Thyroid gland (tissue), 4 donors: Measurements from ENCODE around the gene TAF3. TPM values are rescaled to one million over a fixed set of nuclear protein-coding genes. Genes with fewer than 3 reads are reported as not detected.
A peak's percentile ranks its signal among the peaks of the same experiment; 100 is the strongest.
"Not testable (repeated sequence)": the region's sequence is repeated elsewhere in the genome, so short reads cannot be mapped to it uniquely, and the experiment has no call there.

Experiments used
- DNase-seq, 2 donors: peaks; one replicate each; pipeline ENCODE4 v3.0.0-alpha.2; 2019
- H3K27ac ChIP-seq, 3 donors: fragments of 200-600 bp; sonication (generic); 1 replicate in 2 of 3; 2 replicates in 1 of 3; pipeline ENCODE4 v1.5.1; 2016 to 2019; ENCODE audit warnings: mild to moderate bottlenecking in 1 of 3, moderate library complexity in 1 of 3
- H3K27me3 ChIP-seq: fragments of 200-600 bp; sonication (generic); one replicate; pipeline ENCODE4 v1.5.1; 2019
- H3K36me3 ChIP-seq, 2 donors: fragments of 200-600 bp; sonication (generic); one replicate each; pipeline ENCODE4 v1.5.1; 2016 to 2019
- H3K4me1 ChIP-seq, 2 donors: fragments of 200-600 bp; sonication (generic); one replicate each; pipeline ENCODE4 v1.5.1; 2017 to 2019
- H3K4me3 ChIP-seq, 3 donors: fragments of 200-600 bp; sonication (generic); replicated peaks in 1 of 3; 1 replicate in 2 of 3; 2 replicates in 1 of 3; pipeline ENCODE4 v1.5.1; 2016; ENCODE audit warnings: mild to moderate bottlenecking in 1 of 3
- H3K9me3 ChIP-seq: fragments of 200-600 bp; sonication (generic); one replicate; pipeline ENCODE4 v1.5.1; 2017
- POLR2A ChIP-seq, 2 donors: fragments of 450-650 bp; IDR thresholded peaks; one replicate each; pipeline ENCODE4 v1.6.1; 2017; ENCODE audit warnings: antibody characterized with exemption in 2 of 2, mild to moderate bottlenecking in 2 of 2, moderate library complexity in 1 of 2
- WGBS, 2 donors: methylation state at CpG; one replicate each; pipeline ENCODE4 v1.1.5; 2017; 5-methylcytosine and 5-hydroxymethylcytosine counted together
- intact Hi-C: fragments of 100-400 bp; cut with DNase I; formaldehyde crosslinking; loops from one replicate; pipeline ENCODE4 v1.15.1; 2023
- total RNA-seq, 4 donors: library from RNA; depleted of rRNA; stranded (reverse); fragments of >200 nt; gene quantifications; one replicate each; pipeline ENCODE4 v1.2.3, GENCODE V29; 2016
- TF ChIP-seq, protein P1 (sequence below), 6 experiments: fragments of 200-600 bp in 3 of 6; fragments of 450-650 bp in 3 of 6; sonication (generic) in 3 of 6; IDR thresholded peaks; one replicate each; pipeline ENCODE4 v1.5.1; 2016 to 2019; ENCODE audit warnings: antibody characterized with exemption in 6 of 6, mild to moderate bottlenecking in 2 of 6, inconsistent platforms in 1 of 6, moderate library complexity in 1 of 6

Gene TAF3
- total RNA-seq, 4 donors from 2014 or later = 6.7 to 11.0 (median 8.6) TPM

DNA sequence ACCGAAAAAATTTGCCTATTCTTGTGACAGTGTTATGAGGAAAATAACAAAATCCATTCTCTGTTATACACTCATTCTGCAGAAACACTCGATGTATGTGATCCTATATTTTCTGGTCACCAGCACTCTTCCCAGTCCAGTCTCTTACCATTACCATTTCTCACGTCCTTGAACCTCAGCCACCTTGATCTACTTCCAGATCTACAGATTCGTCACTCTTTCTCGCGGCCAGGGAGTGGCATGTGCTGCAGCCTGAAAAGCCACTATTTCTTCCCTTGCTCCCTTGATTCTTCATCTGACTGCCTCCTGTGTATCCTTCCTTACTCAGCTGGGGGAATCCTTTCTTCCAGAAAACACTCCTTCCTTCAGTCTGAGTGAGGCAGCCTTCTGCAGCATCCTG is 14.1 kb upstream of the TAF3 start:
- intact Hi-C loops = no loop called here
- H3K9me3 ChIP-seq = no peaks in the 10 kb centered on the region
- no peak overlapping the region for H3K4me3 ChIP-seq
- H3K27me3 ChIP-seq = no peaks in the 10 kb centered on the region
- H3K4me1 ChIP-seq = peaks cover 6 to 11% of the 10 kb centered on the region in 2 donors
- no peak for TF ChIP-seq POLR2A (IDR thresholded peaks at IDR 0.05)
- TF ChIP-seq, protein P1, sequence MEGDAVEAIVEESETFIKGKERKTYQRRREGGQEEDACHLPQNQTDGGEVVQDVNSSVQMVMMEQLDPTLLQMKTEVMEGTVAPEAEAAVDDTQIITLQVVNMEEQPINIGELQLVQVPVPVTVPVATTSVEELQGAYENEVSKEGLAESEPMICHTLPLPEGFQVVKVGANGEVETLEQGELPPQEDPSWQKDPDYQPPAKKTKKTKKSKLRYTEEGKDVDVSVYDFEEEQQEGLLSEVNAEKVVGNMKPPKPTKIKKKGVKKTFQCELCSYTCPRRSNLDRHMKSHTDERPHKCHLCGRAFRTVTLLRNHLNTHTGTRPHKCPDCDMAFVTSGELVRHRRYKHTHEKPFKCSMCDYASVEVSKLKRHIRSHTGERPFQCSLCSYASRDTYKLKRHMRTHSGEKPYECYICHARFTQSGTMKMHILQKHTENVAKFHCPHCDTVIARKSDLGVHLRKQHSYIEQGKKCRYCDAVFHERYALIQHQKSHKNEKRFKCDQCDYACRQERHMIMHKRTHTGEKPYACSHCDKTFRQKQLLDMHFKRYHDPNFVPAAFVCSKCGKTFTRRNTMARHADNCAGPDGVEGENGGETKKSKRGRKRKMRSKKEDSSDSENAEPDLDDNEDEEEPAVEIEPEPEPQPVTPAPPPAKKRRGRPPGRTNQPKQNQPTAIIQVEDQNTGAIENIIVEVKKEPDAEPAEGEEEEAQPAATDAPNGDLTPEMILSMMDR (IDR thresholded peaks at IDR 0.05) = no peak
- H3K27ac ChIP-seq = no peak overlapping the region
- no peak for DNase-seq
- WGBS, 2 donors = 90 to 92% methylated on average over 6 of the region's 6 CpGs
- H3K36me3 ChIP-seq = peaks cover 66 to 69% of the 10 kb centered on the region in 2 donors

DNA sequence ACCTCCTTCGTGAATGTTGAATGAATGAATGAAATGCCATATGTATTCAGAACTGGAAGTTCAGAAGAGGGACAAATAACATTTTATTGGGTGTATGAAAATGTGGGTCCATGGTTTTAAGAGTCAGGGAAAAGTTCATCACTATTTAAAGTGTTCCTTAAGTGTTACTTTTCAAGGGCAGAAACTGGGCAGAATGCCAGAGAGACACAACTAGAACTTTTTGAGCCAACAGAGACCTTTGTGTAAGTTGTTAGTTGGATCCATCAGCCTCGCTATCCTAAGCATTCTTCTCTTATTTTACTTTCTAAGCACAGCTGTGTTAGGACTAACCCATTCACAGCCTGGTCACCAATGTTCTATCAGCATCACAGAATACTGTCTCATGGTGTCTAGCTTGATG is 13.6 kb upstream of the TAF3 start:
- Histone ChIP-seq H3K9me3 (no peaks in the 10 kb centered on the region), H3K36me3 (peaks cover 60 to 64% of the 10 kb centered on the region in 2 donors), H3K27ac (no peak overlapping the region), H3K4me3 (no peak overlapping the region), H3K4me1 (peaks cover 6 to 11% of the 10 kb centered on the region in 2 donors), H3K27me3 (no peaks in the 10 kb centered on the region)
- TF ChIP-seq POLR2A (IDR thresholded peaks at IDR 0.05) = no peak
- TF ChIP-seq, protein P1 (IDR thresholded peaks at IDR 0.05) = no peak
- intact Hi-C loops = no loop called here
- peak; percentile 48 to 49 for DNase-seq
- 32 to 46% methylated on average over 2 of the region's 2 CpGs for WGBS, 2 donors

DNA sequence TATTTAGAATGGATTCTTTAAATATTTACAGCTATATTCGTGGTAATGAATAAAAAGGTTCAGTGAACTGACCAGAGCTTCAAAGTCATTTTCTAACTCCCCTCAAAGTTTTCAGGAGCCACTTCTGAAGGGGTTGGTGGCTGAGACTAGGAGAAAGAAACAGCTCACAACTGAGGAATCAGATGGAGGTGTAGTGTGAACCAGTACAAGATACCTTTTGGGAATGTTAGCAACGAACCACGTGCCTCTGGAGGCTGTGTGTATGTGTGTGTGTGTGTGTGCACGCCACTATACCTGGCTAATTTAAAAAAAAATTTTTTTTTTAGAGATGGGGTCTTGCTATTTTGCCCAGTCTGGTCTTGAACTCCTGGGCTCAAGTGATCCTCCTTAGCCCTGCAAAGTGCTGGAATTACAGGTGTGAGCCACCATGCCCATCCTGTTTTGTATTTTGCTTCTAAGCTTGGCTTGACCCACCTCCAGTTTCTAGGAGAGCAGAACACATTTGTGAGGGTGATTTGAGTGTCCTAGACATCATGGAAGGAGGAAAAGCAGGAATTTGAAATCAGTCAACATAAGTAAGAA is 9.5 kb upstream of the TAF3 start:
- H3K27ac ChIP-seq = no peak overlapping the region
- 81 to 86% methylated on average over 4 of the region's 4 CpGs for WGBS, 2 donors
- peaks cover 6 to 22% of the 10 kb centered on the region in 2 donors for H3K4me1 ChIP-seq
- intact Hi-C loops = no loop called here
- no peaks in the 10 kb centered on the region for H3K9me3 ChIP-seq
- no peak overlapping the region for H3K4me3 ChIP-seq
- H3K27me3 ChIP-seq = no peaks in the 10 kb centered on the region
- H3K36me3 ChIP-seq = peaks cover 22 to 27% of the 10 kb centered on the region in 2 donors
- no peak for DNase-seq
- TF ChIP-seq, protein P1 (IDR thresholded peaks at IDR 0.05) = no peak
- no peak for TF ChIP-seq POLR2A (IDR thresholded peaks at IDR 0.05)

DNA sequence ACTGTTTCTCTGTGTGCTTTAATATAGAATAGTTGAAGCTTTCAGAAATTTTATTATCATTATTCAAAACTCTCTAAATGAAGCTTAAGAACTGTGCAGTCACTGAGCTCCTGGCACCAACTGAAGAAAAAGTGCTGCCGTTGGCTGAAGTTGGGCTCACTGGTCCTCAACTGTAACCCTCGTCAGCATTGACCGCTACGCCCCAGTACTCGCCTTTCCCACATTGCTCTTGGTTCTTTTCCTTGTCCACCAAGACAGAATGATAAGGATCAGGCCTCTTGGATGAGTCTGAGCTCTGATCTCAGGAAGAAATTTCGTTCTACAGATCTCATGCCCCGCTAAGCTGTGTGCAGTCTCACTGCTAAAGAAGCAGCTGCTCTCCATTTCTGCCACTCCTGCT is 7.9 kb upstream of the TAF3 start:
- Histone ChIP-seq H3K36me3 (peaks cover 6 to 17% of the 10 kb centered on the region in 2 donors), H3K4me1 (peaks cover 0 to 10% of the 10 kb centered on the region in 2 donors), H3K27ac (no peak overlapping the region), H3K27me3 (no peaks in the 10 kb centered on the region), H3K4me3 (no peak overlapping the region), H3K9me3 (no peaks in the 10 kb centered on the region)
- WGBS, 2 donors = 39 to 46% methylated on average over 7 of the region's 7 CpGs
- intact Hi-C loops = no loop called here
- DNase-seq = peak; percentile 59 to 67
- peak in 1 of 2 donors; percentile 24 for TF ChIP-seq POLR2A (IDR thresholded peaks at IDR 0.05)
- TF ChIP-seq, protein P1 (IDR thresholded peaks at IDR 0.05) = no peak

DNA sequence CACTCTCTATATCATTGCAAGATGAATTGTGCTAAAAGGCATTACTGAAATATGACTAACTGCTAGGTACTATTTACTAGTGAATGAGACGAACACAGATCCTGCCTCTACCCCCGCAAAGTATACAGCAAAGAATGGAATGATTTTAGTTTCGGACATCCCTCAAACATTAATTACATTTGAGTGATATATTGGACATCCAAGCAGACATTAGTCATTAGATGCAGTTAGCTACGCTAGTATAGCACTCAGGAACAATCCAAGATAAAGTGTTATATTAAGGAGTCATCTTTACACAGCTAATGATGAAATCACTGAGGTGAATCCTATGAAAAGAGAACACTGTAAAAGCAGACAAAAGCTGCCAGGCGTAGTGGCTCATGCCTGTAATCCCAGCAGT is 7.3 kb upstream of the TAF3 start:
- H3K9me3 ChIP-seq = no peaks in the 10 kb centered on the region
- no peak for TF ChIP-seq POLR2A (IDR thresholded peaks at IDR 0.05)
- TF ChIP-seq, protein P1 (IDR thresholded peaks at IDR 0.05) = no peak
- peaks cover 6 to 17% of the 10 kb centered on the region in 2 donors for H3K36me3 ChIP-seq
- intact Hi-C loops = no loop called here
- H3K27me3 ChIP-seq = no peaks in the 10 kb centered on the region
- no peak overlapping the region for H3K27ac ChIP-seq
- WGBS, 2 donors = 79 to 83% methylated on average over 5 of the region's 5 CpGs
- DNase-seq = no peak
- peaks cover 0 to 10% of the 10 kb centered on the region in 2 donors for H3K4me1 ChIP-seq
- H3K4me3 ChIP-seq = no peak overlapping the region

DNA sequence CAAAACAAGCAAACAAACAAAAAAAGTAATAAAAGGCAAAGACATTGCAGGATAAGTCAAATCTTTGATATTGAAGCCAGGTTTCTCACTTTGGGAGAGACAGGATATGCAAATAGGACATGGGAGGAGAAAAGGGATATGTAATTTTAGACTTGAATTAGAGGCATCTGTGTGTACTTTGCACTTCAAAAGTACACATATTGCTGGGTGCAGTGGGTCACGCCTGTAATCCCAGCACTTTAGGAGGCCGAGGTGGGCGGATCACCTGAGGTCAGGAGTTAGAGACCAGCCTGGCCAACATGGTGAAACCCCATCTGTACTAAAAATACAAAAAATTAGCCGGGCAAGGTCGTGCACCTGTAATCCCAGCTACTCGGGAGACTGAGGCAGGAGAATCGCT is 6.6 kb upstream of the TAF3 start:
- peaks cover 0 to 10% of the 10 kb centered on the region in 2 donors for H3K4me1 ChIP-seq
- H3K27ac ChIP-seq, H3K9me3 ChIP-seq, DNase-seq, H3K4me3 ChIP-seq, intact Hi-C loops, H3K27me3 ChIP-seq: not testable (repeated sequence)
- 69 to 79% methylated on average over 7 of the region's 7 CpGs for WGBS, 2 donors
- peaks cover 3 to 15% of the 10 kb centered on the region in 2 donors for H3K36me3 ChIP-seq
